ENCODE data around the gene HTRA3.

The HTRA3 gene

GRCh38 chr4:8278421-8279287, 9.1 kb downstream of the HTRA3 start:
- in situ Hi-C loops (cut with MboI; ENCODE audit: low sequenced_read_pairs, unreplicated experiment), result no loop called here
- DNase-seq (ENCODE audit: low spot score), result no peak
- TF ChIP-seq CTCF (IDR thresholded peaks at IDR 0.05; ENCODE audit: borderline replicate concordance, control extremely low read depth, extremely low read depth, insufficient read depth, missing control alignments), result no peak

GRCh38 chr4:8279321-8280157, 10.0 kb downstream of the HTRA3 start:
- no peak for TF ChIP-seq CTCF (IDR thresholded peaks at IDR 0.05; ENCODE audit: borderline replicate concordance, control extremely low read depth, extremely low read depth, insufficient read depth, missing control alignments)
- no peak for DNase-seq (ENCODE audit: low spot score)
- in situ Hi-C loops (cut with MboI; ENCODE audit: low sequenced_read_pairs, unreplicated experiment), result no loop called here

- in situ Hi-C loops (cut with MboI; ENCODE audit: low sequenced_read_pairs, unreplicated experiment), result no loop called here
- no peak for DNase-seq (ENCODE audit: low spot score)
- TF ChIP-seq CTCF (IDR thresholded peaks at IDR 0.05; ENCODE audit: borderline replicate concordance, control extremely low read depth, extremely low read depth, insufficient read depth, missing control alignments), result no peak
Observed at GRCh38 chr4:8280158-8280875, 10.8 kb downstream of the HTRA3 start.

GRCh38 chr4:8280876-8281440, 11.4 kb downstream of the HTRA3 start:
- DNase-seq (ENCODE audit: low spot score), result no peak
- in situ Hi-C loops (cut with MboI; ENCODE audit: low sequenced_read_pairs, unreplicated experiment), result no loop called here
- no peak for TF ChIP-seq CTCF (IDR thresholded peaks at IDR 0.05; ENCODE audit: borderline replicate concordance, control extremely low read depth, extremely low read depth, insufficient read depth, missing control alignments)

GRCh38 chr4:8281519-8282133, 12.1 kb downstream of the HTRA3 start:
- in situ Hi-C loops (cut with MboI; ENCODE audit: low sequenced_read_pairs, unreplicated experiment), result no loop called here
- TF ChIP-seq CTCF (IDR thresholded peaks at IDR 0.05; ENCODE audit: borderline replicate concordance, control extremely low read depth, extremely low read depth, insufficient read depth, missing control alignments), result no peak
- no peak for DNase-seq (ENCODE audit: low spot score)

All from GM13976 (cell line).